MM.1S (cell line): Measurements from ENCODE around the gene PADI3.

Experiments
- DNase-seq: peaks from one replicate; pipeline ENCODE4 v3.0.0-alpha.2; 2015
- H2AFZ ChIP-seq: fragments of 300-600 bp; sonication (generic); 2 replicates; pipeline ENCODE4 v1.6.0; 2016; ENCODE audit warnings: antibody characterized with exemption, low read length
- H3F3A ChIP-seq: fragments of 300-600 bp; sonication (generic); 2 replicates; pipeline ENCODE4 v1.6.1; 2016; ENCODE audit warnings: mild to moderate bottlenecking, antibody characterized with exemption, low read length, moderate library complexity, mixed read lengths; ENCODE audit not compliant: insufficient read depth
- H3K27ac ChIP-seq: fragments of 300-600 bp; sonication (generic); 2 replicates; pipeline ENCODE4 v1.5.1; 2016; ENCODE audit warnings: mild to moderate bottlenecking, low read length
- H3K27me3 ChIP-seq: fragments of 300-600 bp; sonication (generic); replicated peaks from 2 replicates; pipeline ENCODE4 v1.6.0; 2016; ENCODE audit warnings: low read length; ENCODE audit not compliant: insufficient read depth
- H3K36me3 ChIP-seq: fragments of 300-600 bp; sonication (generic); replicated peaks from 2 replicates; pipeline ENCODE4 v1.6.1; 2016; ENCODE audit warnings: mild to moderate bottlenecking, low read length, mixed read lengths; ENCODE audit not compliant: insufficient read depth
- H3K4me1 ChIP-seq: fragments of 300-600 bp; sonication (generic); 2 replicates; pipeline ENCODE4 v1.6.1; 2016; ENCODE audit warnings: low read length, mixed read lengths
- H3K4me2 ChIP-seq: fragments of 300-600 bp; sonication (generic); 2 replicates; pipeline ENCODE4 v1.6.0; 2016; ENCODE audit warnings: low read depth, low read length
- H3K4me3 ChIP-seq: fragments of 300-600 bp; sonication (generic); 2 replicates; pipeline ENCODE4 v1.5.1; 2016; ENCODE audit warnings: low read length, mixed read lengths
- H3K79me2 ChIP-seq: fragments of 300-600 bp; sonication (generic); 2 replicates; pipeline ENCODE4 v1.6.1; 2016; ENCODE audit warnings: mixed run types, low read length, mixed read lengths
- H3K9ac ChIP-seq: fragments of 300-600 bp; sonication (generic); 2 replicates; pipeline ENCODE4 v1.6.1; 2016; ENCODE audit warnings: low read length, mixed read lengths
- H3K9me2 ChIP-seq: fragments of 300-600 bp; sonication (generic); replicated peaks from 2 replicates; pipeline ENCODE4 v1.6.1; 2016; ENCODE audit warnings: mild to moderate bottlenecking, low read length, mixed read lengths; ENCODE audit not compliant: insufficient read depth
- H3K9me3 ChIP-seq: fragments of 300-600 bp; sonication (generic); replicated peaks from 2 replicates; pipeline ENCODE4 v1.6.1; 2016; ENCODE audit warnings: mild to moderate bottlenecking, low read length, mixed read lengths; ENCODE audit not compliant: insufficient read depth
- H4K20me1 ChIP-seq: fragments of 300-600 bp; sonication (generic); 2 replicates; pipeline ENCODE4 v1.6.1; 2016; ENCODE audit warnings: mild to moderate bottlenecking, low read length, moderate library complexity, mixed read lengths; ENCODE audit not compliant: insufficient read depth
- CTCF ChIP-seq: fragments of 300-600 bp; sonication (generic); IDR thresholded peaks from 2 replicates; pipeline ENCODE4 v1.5.1; 2016; ENCODE audit warnings: antibody characterized with exemption, low read length, mixed read lengths
- EZH2 ChIP-seq: fragments of 300-600 bp; sonication (generic); optimal IDR thresholded peaks from 2 replicates; pipeline ENCODE3; 2017; ENCODE audit warnings: low read depth, mild to moderate bottlenecking, antibody characterized with exemption, low read length, mixed read lengths
- EZH2phosphoT487 ChIP-seq: fragments of 300-600 bp; sonication (generic); IDR thresholded peaks from 2 replicates; pipeline ENCODE4 v1.6.1; 2018; ENCODE audit warnings: antibody characterized with exemption, low read length

The PADI3 gene

DNA sequence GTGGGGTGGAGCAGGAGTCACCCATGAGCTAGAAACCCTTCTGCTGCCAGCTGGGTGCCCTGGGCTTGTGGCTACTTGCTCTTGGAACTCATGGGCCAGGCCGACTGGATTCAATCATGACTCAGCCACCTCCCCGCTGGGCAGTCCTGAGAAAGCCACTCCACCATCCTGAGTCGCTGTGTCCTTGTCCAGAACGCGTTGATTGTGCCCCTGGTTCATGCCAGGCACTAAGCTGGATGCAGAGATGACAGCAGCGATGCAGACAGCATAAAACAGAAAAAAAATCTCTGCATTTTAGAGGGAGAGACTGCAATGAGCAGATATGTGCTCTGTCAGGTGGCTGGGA, 33.4 kb upstream of the PADI3 start:
- H2AFZ ChIP-seq, result no peak overlapping the region
- peaks cover 93% of the 10 kb centered on the region for H3K27me3 ChIP-seq
- no peaks in the 10 kb centered on the region for H3K4me1 ChIP-seq
- H3K27ac ChIP-seq, result no peak overlapping the region
- no peak overlapping the region for H3K9ac ChIP-seq
- H3K9me2 ChIP-seq, result no peaks in the 10 kb centered on the region
- DNase-seq, result no peak
- no peaks in the 10 kb centered on the region for H4K20me1 ChIP-seq
- H3K79me2 ChIP-seq, result no peaks in the 10 kb centered on the region
- TF ChIP-seq CTCF (no peak), EZH2phosphoT487 (no peak), EZH2 (no peak)
- H3K4me2 ChIP-seq, result no peak overlapping the region
- no peak overlapping the region for H3K4me3 ChIP-seq
- no peaks in the 10 kb centered on the region for H3K36me3 ChIP-seq
- H3F3A ChIP-seq, result no peaks in the 10 kb centered on the region
- no peaks in the 10 kb centered on the region for H3K9me3 ChIP-seq

- H3K9me2 ChIP-seq, result no peaks in the 10 kb centered on the region
- peaks cover 93% of the 10 kb centered on the region for H3K27me3 ChIP-seq
- no peaks in the 10 kb centered on the region for H3K79me2 ChIP-seq
- no peak overlapping the region for H3K9ac ChIP-seq
- H4K20me1 ChIP-seq, result no peaks in the 10 kb centered on the region
- H3K4me3 ChIP-seq, result no peak overlapping the region
- H2AFZ ChIP-seq, result no peak overlapping the region
- no peaks in the 10 kb centered on the region for H3F3A ChIP-seq
- TF ChIP-seq EZH2 (no peak), EZH2phosphoT487 (no peak), CTCF (no peak)
- no peaks in the 10 kb centered on the region for H3K4me1 ChIP-seq
- no peaks in the 10 kb centered on the region for H3K9me3 ChIP-seq
- H3K4me2 ChIP-seq, result no peak overlapping the region
- H3K36me3 ChIP-seq, result no peaks in the 10 kb centered on the region
- no peak overlapping the region for H3K27ac ChIP-seq
- DNase-seq, result no peak
Measured at GRCh38 chr1:17216078-17216477, 32.8 kb upstream of the PADI3 start.

GRCh38 chr1:17217607-17218006, 31.3 kb upstream of the PADI3 start:
- no peak overlapping the region for H3K27ac ChIP-seq
- DNase-seq, result no peak
- H3K36me3 ChIP-seq, result no peaks in the 10 kb centered on the region
- no peaks in the 10 kb centered on the region for H3K9me3 ChIP-seq
- no peaks in the 10 kb centered on the region for H3K79me2 ChIP-seq
- H3K9me2 ChIP-seq, result no peaks in the 10 kb centered on the region
- no peak overlapping the region for H3K9ac ChIP-seq
- TF ChIP-seq CTCF (no peak), EZH2phosphoT487 (no peak), EZH2 (no peak)
- no peak overlapping the region for H2AFZ ChIP-seq
- H3K27me3 ChIP-seq, result peaks cover 94% of the 10 kb centered on the region
- H3K4me2 ChIP-seq, result no peak overlapping the region
- no peak overlapping the region for H3K4me3 ChIP-seq
- no peaks in the 10 kb centered on the region for H4K20me1 ChIP-seq
- no peaks in the 10 kb centered on the region for H3K4me1 ChIP-seq
- no peaks in the 10 kb centered on the region for H3F3A ChIP-seq
